Chondrocyte (in vitro differentiated cells): ENCODE results near the gene SLC44A1. TPM values are rescaled to one million over a fixed set of nuclear protein-coding genes. Genes with fewer than 3 reads are reported as not detected.

Experiments
- DNase-seq: peaks from one replicate; pipeline ENCODE4 v3.0.0; 2021; ENCODE audit warnings: mixed read lengths, low spot score
- H3K27ac Mint-ChIP-seq: one replicate; pipeline ENCODE4 v1.8.0; 2021; ENCODE audit warnings: mild to moderate bottlenecking, moderate library complexity, mixed read lengths; ENCODE audit not compliant: unreplicated experiment
- H3K27me3 Mint-ChIP-seq: 2 replicates; pipeline ENCODE4 v1.8.0; 2021; ENCODE audit warnings: low read depth, mixed read lengths
- H3K36me3 Mint-ChIP-seq: 2 replicates; pipeline ENCODE4 v1.8.0; 2021; ENCODE audit warnings: low read depth, mixed read lengths
- H3K4me1 Mint-ChIP-seq: 2 replicates; pipeline ENCODE4 v1.8.0; 2021; ENCODE audit warnings: low read depth, mild to moderate bottlenecking, mixed read lengths
- H3K4me3 Mint-ChIP-seq: one replicate; pipeline ENCODE4 v1.8.0; 2021; ENCODE audit warnings: mild to moderate bottlenecking, moderate library complexity, mixed read lengths; ENCODE audit not compliant: unreplicated experiment
- H3K9me3 Mint-ChIP-seq: 2 replicates; pipeline ENCODE4 v1.8.0; 2021; ENCODE audit warnings: low read depth, mixed read lengths
- CTCF ChIP-seq: fragments of 200-600 bp; sonication (generic); IDR thresholded peaks from 2 replicates; pipeline ENCODE4 v1.5.0; 2021; ENCODE audit warnings: antibody characterized with exemption, mild to moderate bottlenecking, moderate library complexity
- total RNA-seq: library from RNA; stranded (reverse); gene quantifications from 3 replicates; pipeline ENCODE4 v1.2.1, GENCODE V29; 2021

Gene SLC44A1
- total RNA-seq, 1 donor from 2014 or later, result 17.1 TPM

- H3K36me3 Mint-ChIP-seq, result no peaks in the 10 kb centered on the region
- DNase-seq, result no peak
- no peak overlapping the region for H3K4me3 Mint-ChIP-seq
- no peaks in the 10 kb centered on the region for H3K9me3 Mint-ChIP-seq
- no peak for TF ChIP-seq CTCF
- H3K27ac Mint-ChIP-seq, result no peak overlapping the region
- no peaks in the 10 kb centered on the region for H3K27me3 Mint-ChIP-seq
- peaks cover 13% of the 10 kb centered on the region for H3K4me1 Mint-ChIP-seq
These were observed 99.8 kb downstream of the SLC44A1 start for GRCh38 chr9:105344283-105344682.

DNA sequence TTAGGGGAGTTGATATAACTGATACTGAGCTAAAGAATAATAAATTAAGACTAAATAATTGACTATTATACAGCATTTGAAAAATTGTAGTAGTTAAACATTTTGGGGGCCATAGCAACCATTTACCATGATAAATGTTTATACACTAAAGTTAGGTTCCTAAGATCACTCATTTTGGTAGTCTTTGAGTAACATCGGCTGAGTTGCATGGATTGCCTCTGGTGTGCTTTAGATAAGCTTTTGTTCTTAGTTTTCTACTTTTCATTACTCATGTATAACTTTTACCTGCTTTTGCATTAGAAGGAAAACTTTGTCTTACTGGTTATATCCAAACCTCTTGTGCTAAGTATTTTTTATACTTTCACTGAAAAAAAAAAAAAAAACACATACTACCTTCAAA is 101.2 kb downstream of the SLC44A1 start:
- no peak overlapping the region for H3K4me3 Mint-ChIP-seq
- no peaks in the 10 kb centered on the region for H3K27me3 Mint-ChIP-seq
- H3K4me1 Mint-ChIP-seq, result peaks cover 13% of the 10 kb centered on the region
- no peak for DNase-seq
- TF ChIP-seq CTCF, result no peak
- H3K9me3 Mint-ChIP-seq, result no peaks in the 10 kb centered on the region
- no peaks in the 10 kb centered on the region for H3K36me3 Mint-ChIP-seq
- H3K27ac Mint-ChIP-seq, result no peak overlapping the region

DNA sequence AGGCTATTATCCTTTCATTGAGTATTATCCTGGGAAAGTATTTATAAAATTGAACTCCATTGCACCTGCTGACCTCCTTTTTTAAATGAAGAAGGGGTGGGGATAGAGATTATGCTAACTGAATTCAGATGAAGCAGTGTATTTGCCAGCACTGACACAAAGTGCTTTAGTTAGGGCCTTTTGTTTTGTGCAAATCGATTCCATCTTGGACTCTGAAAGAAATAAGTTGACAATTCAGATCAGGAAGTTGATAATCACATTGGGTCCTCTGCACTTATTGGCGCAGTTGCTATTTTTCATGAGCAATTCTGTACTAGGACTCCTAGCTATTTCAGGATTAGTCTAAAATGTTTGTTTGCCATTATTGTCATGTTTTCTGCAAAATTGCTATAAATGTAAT is 101.8 kb downstream of the SLC44A1 start:
- H3K9me3 Mint-ChIP-seq, result no peaks in the 10 kb centered on the region
- no peak for TF ChIP-seq CTCF

GRCh38 chr9:105354448-105354847 is 110.0 kb downstream of the SLC44A1 start:
- H3K36me3 Mint-ChIP-seq, result no peaks in the 10 kb centered on the region
- no peak overlapping the region for H3K4me3 Mint-ChIP-seq
- no peak for DNase-seq
- no peaks in the 10 kb centered on the region for H3K9me3 Mint-ChIP-seq
- H3K27ac Mint-ChIP-seq, result no peak overlapping the region
- no peak for TF ChIP-seq CTCF
- no peaks in the 10 kb centered on the region for H3K4me1 Mint-ChIP-seq
- no peaks in the 10 kb centered on the region for H3K27me3 Mint-ChIP-seq

More for the DNA sequence above, 101.8 kb downstream of the SLC44A1 start:
- Mint-ChIP-seq H3K36me3 (no peaks in the 10 kb centered on the region), H3K4me1 (peaks cover 13% of the 10 kb centered on the region), H3K27me3 (no peaks in the 10 kb centered on the region), H3K27ac (no peak overlapping the region), H3K4me3 (no peak overlapping the region)
- DNase-seq, result no peak

- TF ChIP-seq CTCF, result no peak
- Mint-ChIP-seq H3K27ac (no peak overlapping the region), H3K4me3 (no peak overlapping the region), H3K27me3 (no peaks in the 10 kb centered on the region), H3K36me3 (peaks cover 3% of the 10 kb centered on the region), H3K4me1 (no peaks in the 10 kb centered on the region), H3K9me3 (no peaks in the 10 kb centered on the region)
- DNase-seq, result no peak
These were observed 111.3 kb downstream of the SLC44A1 start for GRCh38 chr9:105355781-105356180.
